AG09309 (cell line): ENCODE measurements around the gene APOBEC3H.

ENCODE experiments used
- DNase-seq: peaks from one replicate; pipeline ENCODE4 v3.0.0-alpha.2; 2010; ENCODE audit warnings: low read depth
- H3K4me3 ChIP-seq: 2 replicates; pipeline ENCODE4 v1.5.1; 2011; ENCODE audit warnings: mild to moderate bottlenecking, low read depth, low read length, moderate library complexity; ENCODE audit not compliant: control insufficient read depth
- TF ChIP-seq, protein P1 (sequence below): IDR thresholded peaks from 2 replicates; pipeline ENCODE4 v1.5.1; 2011; ENCODE audit warnings: mild to moderate bottlenecking, low read depth, low read length, inconsistent platforms; ENCODE audit not compliant: insufficient read depth, control insufficient read depth; ENCODE audit errors: missing control alignments

APOBEC3H gene

DNA sequence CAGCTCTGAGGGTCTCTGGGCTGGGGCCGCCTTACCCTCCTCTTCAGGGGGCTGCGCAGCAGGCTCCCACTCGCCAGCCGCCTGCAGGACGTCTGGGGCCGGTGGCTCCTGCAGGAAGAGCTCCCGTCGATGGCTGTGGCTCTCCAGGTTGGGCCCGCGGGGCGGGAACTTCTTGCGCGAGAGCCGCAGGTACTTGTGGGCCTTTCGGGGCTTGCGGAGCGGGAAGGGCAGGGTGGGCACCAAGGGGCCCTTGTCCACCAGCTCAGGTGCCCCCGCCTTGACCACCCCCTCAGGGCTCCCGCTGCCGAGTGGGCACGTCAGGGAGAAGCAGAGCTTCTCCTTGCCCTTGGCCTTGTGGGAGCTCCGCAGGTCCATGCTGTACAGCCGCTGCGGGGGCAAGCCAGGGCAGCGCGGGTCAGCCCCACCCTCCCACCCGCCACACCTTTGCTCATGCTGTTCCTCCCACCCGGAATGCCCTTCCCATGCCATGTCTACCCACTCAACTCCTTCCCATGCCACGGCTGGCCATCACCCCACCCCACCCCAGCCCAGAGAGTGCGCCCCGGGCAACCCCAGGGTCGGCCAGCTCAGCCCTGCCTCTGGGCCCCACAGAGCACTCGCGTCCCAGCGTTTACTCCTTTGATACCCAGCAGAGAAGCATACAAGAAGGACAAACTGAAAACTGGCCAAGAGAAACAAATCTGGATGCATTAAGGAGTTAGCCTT is 37.5 kb downstream of the APOBEC3H start:
- H3K4me3 ChIP-seq: no peak overlapping the region
- no peak for DNase-seq
- TF ChIP-seq, protein P1, sequence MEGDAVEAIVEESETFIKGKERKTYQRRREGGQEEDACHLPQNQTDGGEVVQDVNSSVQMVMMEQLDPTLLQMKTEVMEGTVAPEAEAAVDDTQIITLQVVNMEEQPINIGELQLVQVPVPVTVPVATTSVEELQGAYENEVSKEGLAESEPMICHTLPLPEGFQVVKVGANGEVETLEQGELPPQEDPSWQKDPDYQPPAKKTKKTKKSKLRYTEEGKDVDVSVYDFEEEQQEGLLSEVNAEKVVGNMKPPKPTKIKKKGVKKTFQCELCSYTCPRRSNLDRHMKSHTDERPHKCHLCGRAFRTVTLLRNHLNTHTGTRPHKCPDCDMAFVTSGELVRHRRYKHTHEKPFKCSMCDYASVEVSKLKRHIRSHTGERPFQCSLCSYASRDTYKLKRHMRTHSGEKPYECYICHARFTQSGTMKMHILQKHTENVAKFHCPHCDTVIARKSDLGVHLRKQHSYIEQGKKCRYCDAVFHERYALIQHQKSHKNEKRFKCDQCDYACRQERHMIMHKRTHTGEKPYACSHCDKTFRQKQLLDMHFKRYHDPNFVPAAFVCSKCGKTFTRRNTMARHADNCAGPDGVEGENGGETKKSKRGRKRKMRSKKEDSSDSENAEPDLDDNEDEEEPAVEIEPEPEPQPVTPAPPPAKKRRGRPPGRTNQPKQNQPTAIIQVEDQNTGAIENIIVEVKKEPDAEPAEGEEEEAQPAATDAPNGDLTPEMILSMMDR: no peak

DNA sequence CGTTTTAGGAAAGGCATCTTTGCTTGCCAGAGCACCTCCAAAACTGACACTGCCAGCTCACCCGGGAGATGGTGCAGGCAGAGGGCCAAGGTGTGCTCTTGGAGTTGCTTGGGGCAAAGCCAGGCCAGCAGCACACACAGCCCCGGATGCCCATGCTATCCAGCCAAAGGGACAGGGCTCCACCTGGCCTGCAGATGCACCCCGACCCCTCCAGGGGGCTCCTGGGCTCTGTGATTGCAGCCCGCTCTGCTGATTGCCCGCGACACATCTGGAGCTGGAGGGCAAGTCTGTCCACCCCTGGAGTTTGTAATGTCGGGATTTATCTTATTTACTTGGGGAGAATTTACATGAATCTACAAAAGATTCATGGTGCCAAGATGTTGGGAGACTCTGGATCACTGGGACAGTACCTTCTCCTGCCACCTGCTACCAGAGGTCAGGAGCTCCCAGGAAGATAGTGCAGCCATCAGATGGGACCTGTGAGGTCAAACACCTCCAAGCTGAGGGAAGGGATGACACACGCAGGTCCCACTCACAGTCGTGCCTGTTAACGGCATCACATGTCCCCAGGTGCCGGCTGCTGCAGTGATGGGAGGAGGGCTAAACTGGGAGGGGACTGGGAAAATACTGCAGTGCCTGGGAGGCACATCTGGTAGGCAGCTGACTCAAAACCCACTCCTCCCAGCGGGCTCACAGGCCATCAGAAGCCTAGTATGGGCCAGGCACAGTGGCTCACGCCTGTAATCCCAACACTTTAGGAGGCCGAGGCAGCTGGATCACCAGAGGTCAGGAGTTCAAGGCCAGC is 38.2 kb downstream of the APOBEC3H start:
- TF ChIP-seq, protein P1: peak; percentile 59
- no peak for DNase-seq
- H3K4me3 ChIP-seq: no peak overlapping the region

DNA sequence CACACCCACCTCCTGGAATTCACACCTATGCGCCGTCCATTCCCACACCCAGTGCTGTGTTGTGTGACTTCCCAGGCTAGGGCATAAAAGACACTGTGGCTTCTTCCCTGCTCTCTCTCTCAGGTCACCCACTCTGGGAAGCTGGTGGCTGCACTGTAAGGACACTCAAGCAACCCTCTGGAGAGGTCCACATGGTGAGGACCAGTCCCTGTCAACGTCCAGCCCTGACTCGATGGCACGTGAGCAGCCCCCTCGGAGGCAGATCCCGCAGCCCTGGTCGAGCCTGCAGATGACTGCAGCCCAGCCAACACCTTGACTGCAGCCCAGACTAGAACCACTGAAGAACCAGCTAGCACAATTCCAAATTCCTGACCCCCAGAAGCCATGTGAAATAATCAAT is 39.3 kb downstream of the APOBEC3H start:
- no peak for DNase-seq
- no peak overlapping the region for H3K4me3 ChIP-seq
- TF ChIP-seq, protein P1: no peak

DNA sequence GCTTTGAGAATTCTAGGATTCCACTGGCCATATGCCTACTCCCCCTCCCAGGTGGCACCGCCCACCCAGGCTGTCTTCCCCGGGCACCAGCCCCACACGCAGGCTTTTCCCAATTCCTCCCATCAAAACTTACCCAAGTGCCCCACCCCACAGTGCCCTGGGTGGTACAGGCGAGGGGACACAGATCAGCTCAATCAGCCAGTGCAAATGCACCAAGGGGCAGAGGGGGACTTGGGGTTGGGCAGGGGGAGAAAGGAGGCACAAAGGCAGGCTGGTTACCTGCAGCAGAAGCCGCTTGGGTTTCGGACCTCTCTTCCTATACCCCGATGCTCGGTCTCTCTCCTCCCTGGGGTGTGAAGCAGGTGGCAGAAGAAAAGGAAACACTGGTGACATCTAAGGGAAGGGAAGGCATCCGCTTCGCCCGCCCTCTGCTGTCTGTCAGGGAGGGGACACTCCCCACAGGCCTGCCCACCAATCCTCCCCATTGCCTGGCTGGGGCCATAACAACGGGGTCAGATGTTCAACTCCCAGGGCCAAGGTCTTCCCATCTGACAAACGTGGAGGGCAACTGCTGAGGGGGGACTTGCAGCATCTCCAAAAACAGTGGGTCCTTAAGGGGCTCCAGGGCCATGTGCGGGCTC is 41.4 kb downstream of the APOBEC3H start:
- H3K4me3 ChIP-seq: no peak overlapping the region
- TF ChIP-seq, protein P1: no peak
- no peak for DNase-seq

DNA sequence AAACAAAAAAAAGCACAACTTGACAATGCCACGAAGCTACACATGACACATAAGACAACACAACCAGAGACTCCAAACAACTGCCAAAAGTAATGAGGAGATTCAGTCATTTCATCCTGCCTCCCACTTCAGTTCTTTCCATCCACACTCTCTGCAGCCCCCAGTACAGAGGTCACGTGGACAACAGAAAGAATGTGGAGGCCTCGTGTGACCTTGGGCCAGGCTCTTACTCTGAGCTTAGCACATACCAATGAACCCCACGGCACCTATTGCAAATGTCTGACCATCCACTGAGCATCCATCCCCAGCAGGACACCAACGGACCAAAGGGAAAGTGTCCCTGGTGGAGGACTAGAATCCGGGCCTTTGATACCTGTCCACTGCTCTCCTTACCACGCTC is 42.9 kb downstream of the APOBEC3H start:
- DNase-seq: no peak
- H3K4me3 ChIP-seq: no peak overlapping the region
- TF ChIP-seq, protein P1: no peak

DNA sequence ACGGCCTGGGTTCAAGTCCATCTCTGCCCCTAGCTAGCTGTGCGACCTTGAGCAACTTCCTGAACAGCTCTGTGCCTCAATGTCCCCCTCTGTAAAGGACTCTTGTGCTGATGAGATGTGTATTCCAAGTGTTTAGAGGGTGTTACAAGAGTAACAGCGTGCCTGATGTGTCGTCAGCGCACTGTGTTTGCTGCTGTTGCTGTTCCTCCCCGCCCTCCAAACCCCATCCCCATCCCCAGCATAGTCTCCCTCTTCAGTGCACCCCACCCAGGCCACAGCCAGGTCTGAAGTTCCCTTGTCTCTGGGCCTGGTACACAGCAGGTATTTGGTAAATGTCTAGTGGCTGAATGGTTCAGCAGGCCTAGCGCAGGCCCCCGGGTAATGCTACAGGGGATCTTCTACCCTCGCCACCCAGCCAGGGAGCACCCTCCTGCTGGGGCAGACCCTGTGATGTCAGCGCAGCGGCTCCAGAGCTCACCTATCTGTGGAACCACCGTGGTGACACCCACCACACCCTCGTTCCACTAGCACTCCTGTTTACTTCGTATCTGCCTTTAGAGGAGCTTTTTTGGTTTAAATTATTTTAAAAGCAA is 45.1 kb downstream of the APOBEC3H start:
- DNase-seq: no peak
- H3K4me3 ChIP-seq: no peak overlapping the region
- TF ChIP-seq, protein P1: no peak
